HG02870 (cell line): ENCODE data around the gene KPNA5.
"Not testable (repeated sequence)": the region's sequence is repeated elsewhere in the genome, so short reads cannot be mapped to it uniquely, and the experiment has no call there.

Experiments used
- ATAC-seq: cut with Tn5 transposase; IDR thresholded peaks from one replicate; pipeline ENCODE4 v1.9.1; 2021; ENCODE audit warnings: mild to moderate bottlenecking, moderate library complexity; ENCODE audit not compliant: unreplicated experiment

KPNA5 gene

DNA sequence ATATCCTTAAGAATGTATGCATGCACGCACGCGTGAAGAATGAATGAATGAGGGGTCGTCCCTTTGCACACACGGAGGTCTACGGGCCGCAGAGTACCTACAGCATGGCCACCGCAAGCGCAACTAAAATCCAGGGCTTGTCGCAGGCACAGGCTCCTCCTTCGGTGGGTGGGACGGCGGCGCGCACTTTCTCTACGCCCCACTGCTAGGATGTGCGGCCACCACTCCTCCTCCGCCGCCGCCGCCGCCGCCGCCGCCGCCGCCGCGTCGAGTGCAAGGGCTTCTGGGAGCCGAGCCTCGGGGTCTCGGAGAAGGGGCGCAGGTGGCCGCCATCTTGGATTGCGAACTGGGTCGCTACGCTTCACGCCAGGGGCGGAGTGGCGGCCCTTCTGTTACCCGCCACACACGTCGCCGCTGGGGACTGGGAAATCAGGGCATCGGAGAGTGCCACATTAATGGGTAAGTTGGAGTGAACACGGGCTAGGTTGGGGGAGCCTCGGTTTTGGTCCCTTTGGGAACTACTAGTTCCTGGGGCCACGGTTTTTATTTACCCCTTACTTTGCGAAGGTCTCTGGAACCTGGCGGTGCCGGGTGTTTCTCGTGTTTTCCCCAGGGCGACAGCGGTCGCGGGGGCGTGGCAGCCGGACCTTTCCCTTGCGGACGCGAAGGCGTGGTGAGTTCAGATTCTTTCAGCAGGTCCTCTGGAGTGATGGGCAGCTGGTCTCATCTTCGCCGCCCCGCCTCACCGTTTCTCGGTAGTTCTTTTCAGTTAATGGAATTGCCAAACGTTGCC, at the start of gene KPNA5:
KPNA5 (plus strand) TSS at position 332 of the 793 bp plus-strand sequence; CDS start at position 456, 124 bp downstream.
- peak; percentile 99 for ATAC-seq

DNA sequence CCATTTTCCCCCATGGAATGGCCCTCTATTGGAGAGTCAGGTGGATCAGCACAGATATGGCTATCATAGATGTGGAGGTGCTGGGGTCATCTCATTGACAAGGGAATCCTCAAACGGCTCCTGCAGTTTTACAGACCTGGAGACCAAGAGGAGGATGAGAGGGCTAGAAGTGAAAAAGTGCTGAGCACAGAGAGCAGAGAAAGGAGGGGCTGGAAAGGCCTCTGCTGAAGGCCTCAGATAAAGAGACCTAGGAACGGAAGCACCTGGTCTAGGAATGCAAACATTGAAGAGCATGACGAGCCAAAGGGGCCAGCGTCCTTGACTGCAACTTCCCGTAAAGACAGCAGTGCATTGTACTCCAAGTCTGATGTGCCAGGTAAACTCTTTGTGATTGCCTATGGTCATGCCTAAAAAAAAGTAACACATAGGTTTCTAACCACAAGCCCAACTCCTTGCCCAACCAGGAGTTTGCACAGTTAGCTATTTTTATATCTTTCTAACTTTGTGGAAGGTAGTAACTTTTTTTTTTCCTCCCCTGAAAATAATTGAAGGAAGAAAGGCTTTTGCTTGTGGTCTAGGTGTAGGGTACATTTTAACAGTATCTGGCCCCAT, 49.5 kb upstream of the KPNA5 start:
- no peak for ATAC-seq

DNA sequence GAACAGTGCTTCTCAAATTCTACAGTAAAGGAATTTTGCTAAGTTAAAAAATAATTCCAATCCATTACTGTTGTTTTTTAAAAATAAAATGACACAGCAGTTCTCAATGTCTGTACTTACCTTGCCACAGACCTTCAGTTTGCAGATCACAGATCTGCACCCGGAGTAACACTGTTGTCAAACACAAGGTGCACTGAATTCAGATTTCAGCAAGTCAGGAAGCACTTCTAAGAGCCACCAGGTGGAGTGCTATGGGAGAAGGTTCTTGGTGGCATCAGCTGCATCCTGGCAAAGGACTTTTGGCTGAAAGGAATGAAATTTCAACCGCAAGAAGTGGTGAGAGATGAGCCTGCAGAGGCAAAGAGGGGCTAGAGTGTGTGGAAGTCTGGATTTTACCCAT, 47.3 kb upstream of the KPNA5 start:
- ATAC-seq, result no peak

DNA sequence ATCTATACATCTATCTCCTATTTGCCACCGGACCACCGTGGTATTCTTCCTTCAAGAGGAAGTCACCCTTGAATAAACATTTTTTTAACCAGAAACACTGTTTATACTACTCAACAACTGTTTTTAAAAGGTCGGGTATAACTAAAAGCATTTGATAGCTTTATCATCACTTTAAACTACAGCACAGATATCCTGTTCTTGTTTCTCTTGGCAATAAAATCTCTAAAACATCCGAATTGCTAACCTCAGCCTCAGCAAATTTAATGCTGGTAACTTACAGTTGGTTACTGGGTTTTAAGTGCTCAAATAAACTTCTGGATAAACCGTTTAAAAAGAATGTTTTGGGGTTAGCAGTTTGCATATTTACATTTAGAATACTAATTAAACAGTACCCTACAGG, 32.9 kb upstream of the KPNA5 start:
- ATAC-seq, result no peak

DNA sequence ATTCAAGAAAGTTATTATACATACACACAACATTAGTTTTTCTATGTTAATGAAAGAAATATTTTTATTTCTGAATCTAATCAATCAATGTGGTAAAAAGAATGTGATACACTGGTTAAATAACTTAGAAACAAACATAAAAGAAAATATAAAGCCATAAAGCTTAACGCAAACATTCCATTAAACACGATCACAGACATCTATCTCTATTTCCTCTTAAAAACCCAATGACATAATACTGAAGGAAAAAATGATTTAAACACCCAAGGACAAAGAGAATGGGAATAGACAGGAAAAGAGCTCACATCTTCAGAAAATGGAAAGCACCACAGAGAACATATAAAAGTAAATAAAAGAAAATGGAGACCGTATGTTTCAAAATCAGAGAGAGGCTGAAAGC, 31.9 kb upstream of the KPNA5 start:
- ATAC-seq, result no peak

DNA sequence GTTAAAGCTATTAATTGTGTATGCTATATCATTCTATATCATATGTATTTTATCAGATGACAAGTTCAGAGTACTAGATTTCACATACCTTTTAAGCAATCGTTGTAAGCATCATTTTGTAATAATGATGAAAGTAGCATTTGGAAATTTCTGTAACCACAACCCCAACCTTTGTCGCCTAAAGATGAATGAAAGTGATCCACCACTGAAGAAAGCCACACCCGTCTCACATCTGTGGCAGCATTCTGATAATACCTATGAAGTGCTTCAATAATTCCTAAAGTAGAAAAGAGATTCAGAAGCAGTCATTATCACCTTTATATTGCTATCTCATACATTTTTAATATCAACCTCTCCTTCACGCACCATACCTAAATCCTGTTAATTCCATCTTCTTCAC, 29.1 kb upstream of the KPNA5 start:
- ATAC-seq, result no peak

DNA sequence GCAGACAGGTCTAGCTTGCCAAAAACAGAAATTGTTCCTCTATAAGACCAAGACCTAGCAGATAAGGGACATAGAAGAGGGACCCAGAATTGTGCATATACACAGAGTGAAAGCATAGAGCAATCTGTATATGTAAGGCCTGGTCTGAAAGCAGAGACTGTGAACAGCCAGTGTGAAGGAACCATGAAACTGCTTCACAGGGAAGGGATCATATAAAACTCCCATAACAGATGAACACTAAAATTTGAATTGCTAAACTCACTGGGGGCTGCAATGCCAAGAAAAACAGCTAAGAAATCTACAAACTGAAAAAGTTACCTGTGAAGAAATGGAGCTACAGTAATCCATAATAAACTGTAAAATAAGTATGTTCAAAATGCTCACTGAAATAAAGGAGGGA, 19.4 kb upstream of the KPNA5 start:
- no peak for ATAC-seq

DNA sequence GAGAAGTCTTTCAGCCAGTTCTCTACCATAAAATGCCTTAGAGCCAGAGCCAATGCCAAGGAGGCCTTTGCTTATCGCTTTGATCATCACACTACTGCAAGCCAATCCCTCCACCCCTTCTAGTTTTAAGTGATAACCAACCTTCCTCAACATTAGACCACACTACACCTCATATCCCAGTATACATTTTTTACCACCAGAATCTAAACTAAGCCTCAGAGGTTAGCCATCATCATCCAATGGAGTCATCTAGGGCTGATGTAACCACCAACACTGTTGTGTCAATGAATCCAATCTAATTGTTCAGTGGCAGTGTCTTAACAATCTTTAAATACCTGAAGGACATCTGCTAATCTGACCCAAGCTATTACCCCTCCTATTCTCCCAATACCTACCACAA, 18.8 kb upstream of the KPNA5 start:
- ATAC-seq, result no peak

DNA sequence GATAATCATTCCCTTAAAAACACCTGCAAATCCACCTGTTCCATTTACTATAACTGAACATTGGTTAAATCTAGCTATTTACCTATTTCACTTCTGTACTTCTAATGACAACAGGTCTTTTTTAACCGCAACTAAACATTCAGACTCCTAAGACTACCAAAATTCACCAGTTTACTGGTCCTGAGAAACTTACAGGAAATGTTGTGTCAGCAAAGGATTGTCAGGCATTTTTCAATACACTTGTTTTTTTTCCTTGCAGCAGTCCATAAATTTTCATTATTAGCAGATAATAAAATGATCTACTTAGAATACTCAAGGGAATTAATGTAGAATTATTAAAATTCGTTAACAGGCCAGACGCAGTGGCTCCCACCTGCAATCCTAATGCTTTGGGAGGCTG, 17.7 kb upstream of the KPNA5 start:
- ATAC-seq, result no peak

DNA sequence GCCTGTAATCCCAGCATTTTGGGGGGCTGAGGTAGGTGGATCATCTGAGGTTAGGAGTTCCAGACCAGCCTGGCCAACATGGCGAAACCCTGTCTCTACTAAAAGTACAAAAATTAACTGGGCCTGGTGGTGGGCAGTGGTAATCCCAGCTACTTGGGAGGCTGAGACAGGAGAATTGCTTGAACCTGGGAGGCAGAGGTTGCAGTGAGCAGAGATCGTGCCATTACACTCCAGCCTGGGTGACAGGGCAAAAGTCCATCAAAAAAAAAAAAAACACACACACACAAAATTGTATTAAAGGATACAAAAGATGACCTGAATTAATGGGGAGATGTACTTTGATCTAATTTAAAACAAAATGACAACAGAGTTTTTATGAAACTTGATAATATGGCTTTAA, 16.8 kb upstream of the KPNA5 start:
- ATAC-seq, result not testable (repeated sequence)

DNA sequence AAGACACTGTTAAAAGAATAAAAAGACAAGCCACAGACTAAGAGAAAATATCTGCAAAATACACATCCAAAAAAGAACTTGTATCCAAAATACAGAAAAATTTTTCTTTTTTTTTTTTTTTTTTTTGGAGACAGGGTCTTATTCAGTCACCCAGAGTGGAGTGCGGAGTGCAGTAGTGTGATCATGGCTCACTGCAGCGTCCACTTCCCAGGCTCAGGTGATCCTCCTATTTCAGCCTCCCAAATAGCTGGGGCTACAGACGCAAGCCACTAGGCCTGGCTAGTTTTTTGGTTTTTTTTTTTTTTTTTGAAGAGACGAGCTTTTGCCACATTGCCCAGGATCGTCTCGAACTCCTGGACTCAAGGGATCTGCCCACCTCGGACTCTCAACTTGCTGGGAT, 15.5 kb upstream of the KPNA5 start:
- ATAC-seq, result no peak

DNA sequence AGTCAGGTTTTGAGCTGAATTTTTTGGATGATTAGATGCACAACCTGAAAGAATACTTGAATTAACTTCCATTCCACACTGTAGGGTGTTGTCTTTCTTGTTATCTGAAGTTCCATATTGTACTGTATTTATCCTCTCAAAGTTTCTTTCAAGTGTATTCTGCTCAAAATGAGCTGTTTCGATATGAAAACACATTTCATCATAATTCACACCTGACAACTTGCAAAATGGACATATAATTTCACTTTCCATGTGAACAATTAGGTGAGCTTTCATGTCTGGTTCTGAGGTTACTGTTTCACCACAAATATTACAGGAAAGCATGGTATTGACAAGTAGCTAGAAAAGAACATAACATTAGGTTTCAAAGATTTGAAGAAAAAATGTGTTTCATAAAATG, 14.1 kb upstream of the KPNA5 start:
- ATAC-seq, result peak; percentile 57

DNA sequence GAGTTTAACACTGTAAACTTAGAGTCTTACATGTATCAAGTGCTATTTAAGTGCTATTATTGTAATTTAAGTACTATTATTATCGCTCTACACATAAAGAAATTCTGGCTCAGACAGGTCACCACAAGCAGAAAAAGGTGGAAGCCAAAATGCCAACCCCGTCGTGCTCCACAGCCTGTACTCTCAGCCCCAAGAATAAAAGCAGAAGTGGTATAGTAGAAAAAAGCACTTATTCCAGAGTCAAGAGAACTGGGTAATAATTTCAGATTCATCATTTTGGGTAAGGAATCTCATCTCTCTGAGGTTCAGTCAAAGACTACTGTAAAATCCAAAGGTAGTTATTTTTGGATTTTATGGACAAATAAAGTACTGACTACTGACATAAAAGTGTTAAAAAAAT, 13.4 kb upstream of the KPNA5 start:
- ATAC-seq, result no peak

DNA sequence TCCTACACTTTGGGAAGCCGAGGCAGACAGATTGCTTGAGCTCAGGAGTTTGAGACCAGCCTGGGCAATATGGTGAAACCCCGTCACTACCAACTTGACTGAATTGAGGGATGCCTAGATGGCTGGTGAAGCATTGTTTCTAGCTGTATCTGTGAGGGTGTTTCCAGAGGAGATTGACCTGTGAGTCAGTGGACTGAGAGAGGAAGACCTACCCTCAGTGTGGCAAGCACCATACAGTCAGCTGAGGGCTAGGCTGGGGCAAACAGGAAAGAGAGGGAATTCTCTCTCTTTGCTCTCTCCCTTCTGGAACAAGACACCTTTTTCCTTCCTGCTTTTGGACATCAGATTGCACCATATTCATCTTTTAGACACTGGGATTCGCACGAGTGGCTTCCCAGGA, 8.7 kb upstream of the KPNA5 start:
- no peak for ATAC-seq

DNA sequence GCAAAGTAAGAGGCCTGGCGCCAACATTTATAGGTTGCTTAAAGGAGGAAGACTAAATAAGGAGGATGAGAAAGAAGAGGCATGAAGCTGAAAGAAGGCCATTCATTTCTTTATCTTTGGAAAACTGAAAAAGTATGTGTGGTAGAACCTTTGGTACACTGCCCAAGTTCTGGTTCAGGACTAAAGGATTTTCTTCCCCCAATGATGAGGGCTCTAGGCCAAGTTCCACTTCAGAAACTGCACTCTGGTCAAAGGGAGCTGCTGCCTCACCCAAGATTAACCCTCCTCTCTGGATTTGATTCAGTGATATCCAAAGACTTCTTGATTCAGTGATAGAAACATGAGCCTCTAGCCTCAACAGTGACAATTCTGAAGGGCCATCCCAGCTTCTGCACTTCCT, 5.0 kb upstream of the KPNA5 start:
- no peak for ATAC-seq

DNA sequence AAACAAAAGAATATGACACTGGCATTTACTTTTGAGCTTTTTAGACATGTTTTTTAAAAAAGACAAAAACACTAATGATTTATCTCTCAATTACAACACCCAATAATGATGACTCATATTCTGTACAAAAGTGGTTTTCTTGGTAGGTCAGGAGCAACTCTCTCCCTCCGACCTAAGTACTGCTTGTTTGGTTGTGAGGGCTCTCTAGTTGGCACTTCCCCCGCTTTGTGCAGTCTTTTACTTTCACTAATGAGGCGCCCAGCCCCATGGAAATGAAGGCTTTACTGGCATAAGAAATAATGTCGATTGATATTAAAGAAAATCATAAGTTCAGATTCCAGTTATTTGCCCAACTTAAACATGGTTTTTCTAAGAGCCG, 1.3 kb downstream of the KPNA5 start:
- no peak for ATAC-seq

DNA sequence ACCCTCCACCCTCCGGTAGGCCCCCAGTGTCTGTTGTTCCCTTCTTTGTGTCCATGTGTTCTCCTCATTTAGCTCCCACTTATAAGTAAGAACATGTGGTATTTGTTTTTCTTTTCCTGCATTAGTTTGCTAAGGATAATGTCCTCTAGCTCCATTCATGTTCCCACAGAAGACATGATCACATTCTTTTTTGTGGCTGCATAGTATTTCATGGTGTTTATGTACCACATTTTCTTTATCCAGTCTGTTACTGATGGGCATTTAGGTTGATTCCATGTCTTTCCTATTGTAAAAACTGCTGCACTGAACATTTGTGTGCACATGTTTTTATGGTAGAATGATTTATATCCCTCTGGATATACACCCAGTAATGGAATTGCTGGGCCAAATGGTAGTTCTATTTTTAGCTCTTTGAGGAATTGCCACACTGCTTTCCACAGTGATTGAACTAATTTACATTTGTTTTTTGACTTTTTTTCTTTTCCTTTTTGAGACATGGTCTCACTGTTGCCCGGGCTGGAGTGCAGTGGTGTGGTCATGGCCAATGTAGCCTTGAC, 4.5 kb downstream of the KPNA5 start:
- no peak for ATAC-seq

DNA sequence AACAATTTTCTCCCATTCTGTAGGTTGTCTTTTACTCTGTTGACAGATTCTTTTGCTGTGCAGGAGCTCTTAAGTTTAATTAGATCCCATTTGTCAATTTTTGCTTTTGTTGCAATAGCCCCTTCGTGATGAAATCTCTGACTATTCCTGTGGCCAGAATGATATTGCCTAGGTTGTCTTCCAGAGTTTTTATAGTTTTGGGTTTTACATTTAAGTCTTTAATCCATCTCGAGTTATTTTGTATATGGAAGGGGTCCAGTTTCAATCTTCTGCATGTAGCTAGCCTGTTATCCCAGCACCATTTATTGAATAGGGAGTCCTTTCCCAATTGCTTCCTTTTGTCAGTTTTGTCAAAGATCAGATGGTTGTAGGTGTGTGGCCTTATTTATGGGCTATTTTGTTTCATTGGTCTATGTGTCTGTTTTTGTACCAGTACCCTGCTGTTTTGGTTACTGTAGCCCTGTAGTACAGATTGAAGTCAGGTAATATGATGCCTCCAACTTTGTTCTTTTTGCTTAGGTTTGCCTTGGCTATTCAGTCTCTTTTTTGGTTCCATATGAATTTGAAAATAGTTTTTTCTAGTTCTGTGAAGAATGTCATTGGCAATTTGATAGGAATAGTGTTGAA, 5.6 kb downstream of the KPNA5 start:
- ATAC-seq, result not testable (repeated sequence)

DNA sequence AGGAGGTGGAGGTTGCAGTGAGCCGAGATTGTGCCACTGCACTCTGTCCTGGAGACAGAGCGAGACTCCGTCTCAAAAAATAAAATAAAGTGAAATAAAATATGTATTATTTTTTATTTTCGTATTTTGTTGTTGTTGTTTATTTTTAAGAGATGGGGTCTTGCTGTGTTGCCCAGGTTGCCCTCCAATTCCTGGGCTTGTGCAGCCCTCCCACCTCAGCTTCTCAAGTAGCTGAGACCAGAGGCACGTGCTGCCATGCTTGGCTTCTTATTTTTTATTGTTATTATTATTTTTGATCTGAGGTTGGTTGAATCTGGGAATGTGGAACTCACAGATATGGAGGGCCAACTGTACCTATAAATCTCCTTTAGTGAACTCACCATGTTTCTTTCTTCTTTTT, 10.1 kb downstream of the KPNA5 start:
- no peak for ATAC-seq

DNA sequence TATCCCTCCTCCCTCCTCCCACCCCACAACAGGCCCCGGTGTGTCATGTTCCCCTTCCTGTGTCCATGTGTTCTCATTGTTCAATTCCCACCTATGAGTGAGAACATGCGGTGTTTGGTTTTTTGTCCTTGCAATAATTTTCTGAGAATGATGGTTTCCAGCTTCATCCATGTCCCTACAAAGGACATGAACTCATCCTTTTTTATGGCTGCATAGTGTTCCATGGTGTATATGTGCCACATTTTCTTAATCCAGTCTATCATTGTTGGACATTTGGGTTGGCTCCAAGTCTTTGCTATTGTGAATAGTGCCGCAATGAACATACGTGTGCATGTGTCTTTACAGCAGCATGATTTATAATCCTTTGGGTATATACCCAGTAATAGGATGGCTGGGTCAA, 11.9 kb downstream of the KPNA5 start:
- ATAC-seq, result not testable (repeated sequence)

DNA sequence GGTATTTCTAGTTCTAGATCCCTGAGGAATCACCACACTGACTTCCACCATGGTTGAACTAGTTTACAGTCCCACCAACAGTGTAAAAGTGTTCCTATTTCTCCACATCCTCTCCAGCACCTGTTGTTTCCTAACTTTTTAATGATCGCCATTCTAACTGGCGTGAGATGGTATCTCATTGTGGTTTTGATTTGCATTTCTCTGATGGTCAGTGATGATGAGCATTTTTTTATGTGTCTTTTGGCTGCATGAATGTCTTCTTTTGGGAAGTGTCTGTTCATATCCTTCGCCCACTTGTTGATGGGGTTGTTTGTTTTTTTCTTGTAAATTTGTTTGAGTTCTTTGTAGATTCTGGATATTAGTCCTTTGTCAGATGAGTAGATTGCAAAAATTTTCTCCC, 12.3 kb downstream of the KPNA5 start:
- not testable (repeated sequence) for ATAC-seq

DNA sequence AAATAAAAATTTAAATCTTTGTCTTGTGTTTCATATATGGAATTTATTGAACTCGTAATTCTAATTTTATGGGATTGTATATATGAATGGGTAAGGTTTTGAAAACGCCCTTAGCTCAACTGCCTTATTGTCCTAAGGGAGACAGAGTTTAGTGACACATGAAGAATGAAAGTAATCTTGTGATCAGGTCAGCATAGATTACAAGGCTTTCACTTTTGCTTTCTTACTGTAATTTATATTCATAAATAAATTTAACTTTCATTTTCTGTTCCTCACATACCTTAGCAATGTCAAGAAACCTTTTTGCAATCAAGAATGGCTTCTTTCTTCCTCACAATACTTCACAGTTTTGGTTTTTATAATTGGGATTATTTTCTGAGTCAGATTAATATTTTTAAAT, 14.4 kb downstream of the KPNA5 start:
- ATAC-seq, result peak; percentile 68
